Measurements from ENCODE around the gene C4orf46.

The C4orf46 gene

GRCh38 chr4:158652920-158653319 lies 18.8 kb downstream of the C4orf46 start:
- no peak for DNase-seq (ENCODE audit: low spot score)

GRCh38 chr4:158649111-158649680 lies 22.5 kb downstream of the C4orf46 start:
- DNase-seq (ENCODE audit: low spot score) = no peak

GRCh38 chr4:158644760-158645159 lies 26.9 kb downstream of the C4orf46 start:
- no peak for DNase-seq (ENCODE audit: low spot score)

- DNase-seq (ENCODE audit: low spot score) = peak; percentile 62
Observed at GRCh38 chr4:158644356-158644755, 27.3 kb downstream of the C4orf46 start.

GRCh38 chr4:158636619-158637018 lies 35.1 kb downstream of the C4orf46 start:
- DNase-seq (ENCODE audit: low spot score) = no peak

GRCh38 chr4:158630893-158631292 lies 40.8 kb downstream of the C4orf46 start:
- peak; percentile 57 for DNase-seq (ENCODE audit: low spot score)

GRCh38 chr4:158625544-158625943 lies 46.1 kb downstream of the C4orf46 start:
- no peak for DNase-seq (ENCODE audit: low spot score)

- DNase-seq (ENCODE audit: low spot score) = peak; percentile 37
Observed at GRCh38 chr4:158624889-158625478, 46.7 kb downstream of the C4orf46 start.

- DNase-seq (ENCODE audit: low spot score) = no peak
Observed at GRCh38 chr4:158622251-158622650, 49.4 kb downstream of the C4orf46 start.

GRCh38 chr4:158621729-158622128 lies 50.0 kb downstream of the C4orf46 start:
- no peak for DNase-seq (ENCODE audit: low spot score)

GRCh38 chr4:158617956-158618355 lies 53.7 kb downstream of the C4orf46 start:
- no peak for DNase-seq (ENCODE audit: low spot score)

Data from COLO829 (cell line).